ENCODE results near the gene SSR3.

DNA sequence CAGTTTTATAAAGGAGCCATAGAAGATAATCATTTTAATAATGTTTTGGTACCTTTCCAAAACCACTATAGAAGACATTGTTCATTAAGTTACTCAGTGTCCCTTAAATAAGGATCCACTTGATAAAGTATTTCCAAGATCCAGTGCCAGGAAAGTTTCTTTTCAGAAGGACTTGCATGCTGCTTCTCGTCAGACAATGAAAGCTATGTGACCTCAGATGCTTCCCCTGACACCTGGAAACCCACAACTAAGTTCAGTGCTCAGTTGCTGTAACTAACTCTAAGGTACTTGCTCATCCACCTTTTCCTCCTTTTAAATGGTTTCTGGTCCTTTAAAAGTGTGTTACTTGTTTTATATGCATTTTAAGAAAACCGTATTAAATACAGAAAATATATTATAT is 7.3 kb downstream of the SSR3 start:
- TF ChIP-seq, protein P1, sequence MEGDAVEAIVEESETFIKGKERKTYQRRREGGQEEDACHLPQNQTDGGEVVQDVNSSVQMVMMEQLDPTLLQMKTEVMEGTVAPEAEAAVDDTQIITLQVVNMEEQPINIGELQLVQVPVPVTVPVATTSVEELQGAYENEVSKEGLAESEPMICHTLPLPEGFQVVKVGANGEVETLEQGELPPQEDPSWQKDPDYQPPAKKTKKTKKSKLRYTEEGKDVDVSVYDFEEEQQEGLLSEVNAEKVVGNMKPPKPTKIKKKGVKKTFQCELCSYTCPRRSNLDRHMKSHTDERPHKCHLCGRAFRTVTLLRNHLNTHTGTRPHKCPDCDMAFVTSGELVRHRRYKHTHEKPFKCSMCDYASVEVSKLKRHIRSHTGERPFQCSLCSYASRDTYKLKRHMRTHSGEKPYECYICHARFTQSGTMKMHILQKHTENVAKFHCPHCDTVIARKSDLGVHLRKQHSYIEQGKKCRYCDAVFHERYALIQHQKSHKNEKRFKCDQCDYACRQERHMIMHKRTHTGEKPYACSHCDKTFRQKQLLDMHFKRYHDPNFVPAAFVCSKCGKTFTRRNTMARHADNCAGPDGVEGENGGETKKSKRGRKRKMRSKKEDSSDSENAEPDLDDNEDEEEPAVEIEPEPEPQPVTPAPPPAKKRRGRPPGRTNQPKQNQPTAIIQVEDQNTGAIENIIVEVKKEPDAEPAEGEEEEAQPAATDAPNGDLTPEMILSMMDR (IDR thresholded peaks at IDR 0.05) = no peak
- no peak for TF ChIP-seq POLR2A (IDR thresholded peaks at IDR 0.05)
